ENCODE data around the gene PTPRK.

The PTPRK gene

DNA sequence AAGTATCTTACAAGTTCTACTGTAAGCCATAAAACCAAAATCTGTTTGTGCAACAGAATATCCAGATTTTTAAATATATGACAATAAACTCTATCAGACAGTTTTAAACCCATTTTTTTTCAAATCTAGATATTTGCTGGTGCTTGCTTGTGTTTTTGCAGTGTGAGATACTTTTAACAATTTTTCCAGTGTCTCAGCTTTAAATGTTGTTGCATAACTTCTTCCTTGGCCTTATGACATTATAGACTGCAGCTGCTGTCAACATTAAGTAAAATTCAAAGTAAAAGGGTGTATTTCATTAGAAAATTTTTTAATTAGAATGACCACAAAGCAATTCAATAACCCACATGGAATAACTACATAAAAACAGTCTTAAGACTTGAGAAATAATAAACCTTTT lies 139.5 kb downstream of the PTPRK start:
- no peak for DNase-seq

DNA sequence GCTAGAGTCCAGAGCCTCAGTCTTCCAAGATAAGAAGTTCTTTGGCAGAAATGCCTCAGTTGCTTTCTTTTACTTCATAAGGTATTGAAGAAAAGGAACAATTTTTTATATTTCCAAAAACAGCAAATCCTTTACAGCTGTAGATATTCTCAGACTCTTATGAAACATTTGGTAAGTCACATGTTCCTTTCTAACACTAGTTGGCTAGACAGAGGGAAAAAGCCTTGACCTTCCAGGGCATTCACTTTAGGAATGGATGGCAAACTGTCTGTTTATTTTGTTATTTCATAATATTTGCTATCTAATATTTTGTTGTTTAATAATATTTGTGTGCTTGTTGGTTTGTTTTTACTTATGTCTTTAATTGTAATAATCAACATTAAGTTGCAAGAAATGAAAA lies 140.8 kb downstream of the PTPRK start:
- no peak for DNase-seq

DNA sequence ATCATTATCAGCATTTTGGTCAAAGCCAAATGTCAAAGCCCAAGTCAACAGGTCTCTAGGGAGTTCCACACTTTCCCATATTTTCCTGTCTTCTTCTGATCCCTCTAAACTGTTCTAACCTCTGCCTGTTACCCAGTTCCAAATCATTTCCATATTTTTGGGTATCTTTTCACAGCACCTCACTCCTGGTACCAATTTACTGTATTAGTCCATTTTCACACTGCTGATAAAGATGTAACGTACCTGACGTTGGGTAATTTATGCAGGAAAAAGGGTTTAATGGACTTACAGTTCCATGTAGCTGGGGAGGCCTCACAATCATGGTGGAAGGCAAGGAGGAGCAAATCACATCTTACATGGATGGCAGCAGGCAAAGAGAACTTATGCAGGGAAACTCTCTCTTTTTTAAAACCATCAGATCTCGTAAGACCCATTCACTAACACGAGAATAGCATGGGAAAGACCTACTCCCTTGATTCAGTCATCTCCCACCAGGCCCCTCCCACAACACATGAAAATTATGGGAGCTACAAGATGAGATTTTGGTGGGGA lies 143.4 kb downstream of the PTPRK start:
- DNase-seq: no peak

DNA sequence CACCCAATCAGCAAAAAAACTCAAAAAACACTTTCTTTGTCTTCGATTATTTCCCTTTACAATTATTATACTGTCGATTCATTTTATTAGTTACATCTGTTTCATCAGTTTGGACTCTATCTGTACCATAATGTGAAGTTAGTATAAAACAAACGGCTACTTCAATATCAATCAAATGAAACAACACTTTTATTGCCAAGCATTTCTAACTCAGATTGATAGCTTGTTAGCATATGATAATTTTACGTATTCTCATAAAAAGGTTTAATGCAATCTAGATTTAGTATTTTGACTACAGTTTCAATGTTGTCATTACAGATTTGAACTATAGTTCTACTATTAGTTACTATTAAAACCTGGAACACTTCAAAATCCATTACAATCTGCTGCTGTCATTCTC lies 149.3 kb downstream of the PTPRK start:
- no peak for DNase-seq

DNA sequence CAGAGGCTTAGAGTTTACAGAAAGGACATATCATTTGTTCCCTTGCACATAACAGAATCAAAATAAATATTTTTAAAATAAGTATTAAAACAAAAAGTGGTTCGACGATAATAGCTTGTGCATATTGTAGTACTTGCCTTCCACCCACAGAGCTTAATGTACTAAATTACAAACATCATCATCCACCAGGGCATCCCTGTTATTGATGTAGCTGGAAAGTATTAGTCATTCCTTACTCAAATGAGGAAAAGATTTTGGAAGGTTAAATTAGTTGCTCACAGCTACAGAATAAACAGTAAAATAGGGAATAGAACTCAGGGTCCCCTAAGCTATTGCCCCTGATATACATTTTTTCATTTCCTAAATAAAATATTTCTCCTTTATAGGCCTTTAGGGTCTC lies 150.3 kb downstream of the PTPRK start:
- DNase-seq: no peak

DNA sequence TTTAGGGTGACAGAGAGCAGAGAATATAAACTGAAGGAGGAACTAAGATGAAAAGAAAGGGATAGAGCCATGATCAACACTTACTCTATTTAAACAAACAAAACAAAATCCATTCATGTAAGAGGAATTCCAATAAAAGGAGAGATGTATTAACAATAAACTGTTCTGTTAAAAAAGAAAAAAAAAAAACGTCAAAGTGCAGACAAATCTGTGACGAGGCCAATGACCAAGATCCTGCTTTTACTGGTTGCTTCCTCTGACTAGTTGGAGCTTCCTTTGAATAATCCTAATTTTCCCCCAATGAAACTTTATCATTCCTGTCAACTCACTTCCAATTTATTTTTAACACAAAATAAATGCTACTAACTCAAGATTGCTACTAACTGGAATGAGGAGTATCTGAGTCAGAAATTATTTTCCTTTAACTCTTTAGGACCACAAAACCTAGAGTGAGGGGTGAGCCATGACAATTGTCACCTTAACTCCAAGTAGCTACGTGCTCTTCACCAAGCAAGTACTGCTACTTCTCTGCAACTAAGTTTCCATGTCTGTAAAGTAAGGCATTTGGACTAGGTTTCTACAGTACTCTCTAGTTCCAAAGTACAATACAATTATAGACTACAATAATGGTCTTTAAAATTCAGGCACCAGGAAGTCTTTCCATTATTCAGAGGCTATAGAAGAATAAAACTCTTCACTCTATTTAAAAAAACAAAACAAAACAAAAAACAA lies 152.0 kb downstream of the PTPRK start:
- DNase-seq: no peak

DNA sequence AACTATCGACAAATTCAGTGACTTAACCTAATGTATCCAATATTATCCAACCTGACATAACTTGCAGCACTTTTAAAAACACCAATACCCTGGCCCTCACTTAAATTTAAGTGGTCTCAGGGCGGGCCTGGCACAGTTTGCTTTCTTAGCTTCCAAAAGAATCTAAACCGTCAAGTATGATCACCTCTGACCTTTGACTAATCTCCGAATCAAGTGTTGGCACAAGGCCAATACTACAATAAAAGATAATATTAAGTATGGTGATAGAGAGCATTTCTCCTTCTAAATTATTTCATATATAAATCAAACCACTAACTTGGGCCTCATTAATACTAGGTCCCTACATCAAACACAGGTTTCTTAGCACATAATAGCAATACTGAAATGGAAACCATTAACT lies 153.0 kb downstream of the PTPRK start:
- DNase-seq: no peak

DNA sequence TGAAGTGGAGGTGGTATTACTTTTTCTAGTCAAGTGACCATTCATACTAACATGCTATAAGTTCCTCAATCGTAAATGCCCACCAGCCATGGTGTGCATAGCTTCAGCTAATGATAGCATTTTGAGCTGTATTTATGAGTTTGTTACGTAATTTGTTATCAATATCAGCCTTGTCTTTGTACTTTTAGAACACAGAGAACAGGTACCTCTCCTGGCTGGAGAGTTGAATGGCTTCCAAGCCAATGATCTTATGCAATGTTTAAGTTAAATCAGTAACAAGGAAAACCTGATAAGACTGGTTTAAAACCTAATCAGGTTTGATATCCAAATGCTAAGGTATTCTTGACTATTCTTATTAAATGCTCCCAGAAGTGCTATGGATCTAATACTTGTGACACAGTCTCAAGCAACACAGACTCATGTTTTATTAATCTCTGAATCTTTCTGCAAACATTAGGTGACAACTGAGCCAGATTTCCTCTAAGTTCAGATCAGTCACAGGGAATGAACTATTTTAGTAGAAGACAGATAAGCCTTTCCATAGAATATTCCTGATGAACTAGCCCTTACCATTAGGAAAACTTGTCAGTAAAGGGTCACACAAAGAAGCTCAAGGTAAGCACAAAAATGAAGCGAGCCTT lies 154.8 kb downstream of the PTPRK start:
- DNase-seq: no peak

DNA sequence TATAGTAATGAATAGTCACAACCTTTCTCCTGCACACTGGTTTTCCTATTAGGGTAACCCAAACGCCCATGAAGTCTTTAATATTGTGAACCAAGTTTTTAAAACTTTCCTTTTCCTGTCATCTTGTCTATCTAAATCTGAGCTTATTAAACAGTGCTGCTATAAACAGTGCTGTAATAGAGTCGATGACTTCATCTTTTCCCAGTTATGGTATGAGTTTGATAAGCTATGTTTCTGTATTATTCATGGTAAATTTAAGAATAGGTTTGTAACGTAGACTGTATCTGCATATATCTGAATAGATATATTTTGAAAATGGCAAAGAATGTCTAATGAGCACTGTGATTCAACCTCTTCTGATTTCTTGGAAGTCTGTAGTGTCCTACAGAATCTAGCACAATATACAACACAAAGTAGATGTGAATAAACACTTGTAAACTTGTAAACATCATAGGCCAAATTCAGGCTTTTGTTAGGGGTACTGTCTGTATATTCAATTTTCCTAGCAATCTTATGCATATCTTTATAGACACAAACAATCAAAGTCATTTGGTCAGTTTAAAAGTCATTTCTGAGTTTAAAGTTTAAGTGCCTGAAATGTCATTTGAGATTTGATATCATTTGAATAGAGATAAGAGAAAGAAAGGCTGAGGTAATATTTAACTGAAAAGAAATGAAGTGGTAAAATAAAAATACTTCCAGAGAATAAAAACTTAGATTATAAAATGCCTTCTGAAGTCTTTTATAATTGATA lies 155.5 kb downstream of the PTPRK start:
- no peak for DNase-seq

DNA sequence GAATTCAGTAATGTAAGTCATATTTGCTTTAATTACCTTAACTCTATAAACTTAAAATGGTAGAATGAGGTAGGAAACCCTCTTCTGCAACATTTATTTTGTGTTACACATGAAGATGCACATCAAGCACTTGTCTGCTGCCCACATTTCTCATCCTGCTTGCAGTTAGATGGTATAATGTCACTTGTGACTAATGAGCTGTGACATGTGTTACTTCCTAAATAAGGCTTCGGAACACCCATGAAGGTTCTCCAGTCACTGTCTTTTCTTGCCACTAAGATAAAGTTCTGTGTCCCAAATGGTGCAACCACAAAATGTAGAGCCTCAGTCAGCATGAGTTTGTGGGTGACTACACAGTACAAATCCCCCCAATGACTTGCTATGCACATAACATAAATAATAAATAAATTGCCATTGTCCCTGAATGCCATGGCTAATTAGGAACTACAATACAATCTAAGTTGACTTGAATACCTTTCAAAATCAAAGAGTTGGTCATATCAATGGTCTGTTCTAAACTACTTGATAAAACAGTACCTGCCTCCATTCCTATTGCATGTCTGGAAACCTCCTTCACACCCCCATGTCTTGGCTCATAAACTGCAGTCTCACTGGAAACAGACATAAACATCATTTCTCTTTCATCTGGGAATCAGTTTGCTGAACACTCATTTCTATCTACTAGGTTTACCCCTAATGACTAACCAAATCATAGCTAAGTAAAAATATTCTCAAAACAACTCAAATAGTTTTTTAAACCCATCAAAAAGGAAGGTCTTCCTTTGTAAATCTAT lies 157.2 kb downstream of the PTPRK start:
- no peak for DNase-seq

DNA sequence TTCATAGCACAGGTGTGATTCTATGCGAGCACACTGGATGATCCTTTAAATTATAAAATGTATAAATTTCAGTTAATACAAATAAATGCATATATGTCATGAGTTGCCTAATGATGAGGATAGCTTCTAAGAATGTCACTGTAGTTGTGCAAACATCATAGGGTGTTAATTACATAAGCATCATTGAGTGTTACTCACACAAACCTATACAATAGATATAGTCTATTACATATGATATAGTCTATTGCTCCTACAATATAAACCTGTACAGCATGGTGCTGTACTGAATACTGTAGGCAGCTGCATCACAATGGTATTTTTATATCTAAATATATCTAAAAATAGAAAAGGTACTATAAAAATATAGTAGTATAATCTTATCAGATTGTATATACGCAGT lies 159.0 kb downstream of the PTPRK start:
- no peak for DNase-seq

DNA sequence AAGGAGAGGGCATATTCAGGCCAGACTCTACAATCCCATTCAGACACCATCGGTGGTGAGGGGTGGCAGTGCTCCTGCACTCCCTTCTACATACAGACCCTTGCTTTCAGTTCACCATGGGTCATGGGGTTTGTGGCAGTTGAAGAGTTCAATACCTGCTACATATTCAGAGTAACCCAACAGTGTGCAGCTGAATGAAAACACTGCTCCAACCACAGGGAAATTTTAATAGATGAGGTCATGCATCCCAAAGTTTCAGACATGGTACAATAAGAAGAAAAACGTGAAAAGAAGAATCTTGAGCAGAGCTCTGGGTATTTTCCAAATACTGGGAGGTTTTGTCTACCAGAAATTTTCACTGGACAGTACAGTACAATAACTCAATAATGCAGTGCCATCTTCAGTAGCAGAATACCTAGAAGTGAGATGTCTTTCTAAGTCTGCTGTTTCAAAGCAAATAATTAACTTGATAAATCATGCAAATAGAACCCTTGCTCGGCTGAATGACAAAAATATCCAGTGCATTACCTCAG lies 162.1 kb downstream of the PTPRK start:
- no peak for DNase-seq

DNA sequence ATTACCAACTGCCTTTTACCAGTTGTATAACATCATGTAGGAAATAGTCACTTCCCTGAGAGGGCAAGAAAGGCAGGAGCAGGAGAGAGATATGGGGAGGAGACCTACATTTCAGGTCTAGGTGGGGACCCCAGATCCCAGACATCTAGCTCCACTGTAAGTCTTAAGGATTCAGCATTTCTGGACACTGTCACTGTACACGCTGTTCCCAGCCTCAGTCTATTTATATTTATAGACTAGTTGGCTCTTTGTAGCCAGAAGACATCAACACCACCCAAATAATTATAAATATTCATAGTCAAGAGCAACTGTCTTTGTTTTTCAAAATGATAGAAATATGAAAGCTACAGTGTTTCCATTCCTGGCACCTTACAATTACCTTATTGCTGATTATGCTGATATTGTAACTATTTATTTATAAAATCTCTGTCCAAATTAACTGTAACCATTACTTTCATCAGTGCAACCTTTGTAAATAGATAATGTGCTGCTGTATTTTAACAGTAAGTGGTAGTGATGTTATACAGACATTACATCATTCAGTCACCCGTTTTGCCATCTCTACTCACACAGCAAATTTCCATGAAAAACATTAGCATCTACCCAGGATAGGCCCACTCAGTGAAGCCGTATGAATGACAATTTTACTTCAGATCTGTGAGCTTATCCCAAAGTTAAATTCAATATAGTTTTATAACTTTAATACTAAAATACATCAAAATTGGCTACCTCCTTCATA lies 162.8 kb downstream of the PTPRK start:
- DNase-seq: no peak

DNA sequence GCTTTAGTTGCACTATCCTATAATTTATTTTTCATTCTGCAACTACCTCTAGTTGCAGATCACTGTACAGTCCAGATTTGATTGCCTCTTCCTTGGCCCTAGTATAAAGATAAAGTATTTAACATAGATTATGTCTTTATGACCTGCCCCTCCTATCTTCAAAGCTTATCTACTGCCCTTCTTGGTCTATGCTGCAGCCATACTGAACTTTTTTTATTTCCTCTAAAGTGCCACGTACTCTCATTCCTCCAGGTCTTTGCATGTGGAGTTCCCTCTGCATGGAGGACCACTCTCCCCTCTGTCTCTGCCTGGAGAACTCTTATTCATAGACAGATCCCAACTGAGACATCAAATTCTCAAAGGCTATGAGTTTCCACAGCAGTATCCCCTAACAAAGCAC lies 168.0 kb downstream of the PTPRK start:
- no peak for DNase-seq

DNA sequence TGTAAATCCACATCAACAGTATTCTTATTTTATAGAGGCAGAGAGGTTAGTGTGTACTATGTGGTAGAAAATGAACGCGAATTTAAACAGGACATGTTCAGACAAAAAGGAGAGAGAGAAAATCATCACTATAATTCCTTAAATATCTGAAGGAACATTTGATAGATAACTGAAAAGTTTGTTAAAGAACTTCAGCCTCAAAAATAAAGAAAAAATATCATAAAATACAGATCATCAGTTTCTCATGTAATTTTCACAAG lies 169.2 kb downstream of the PTPRK start:
- DNase-seq: no peak

DNA sequence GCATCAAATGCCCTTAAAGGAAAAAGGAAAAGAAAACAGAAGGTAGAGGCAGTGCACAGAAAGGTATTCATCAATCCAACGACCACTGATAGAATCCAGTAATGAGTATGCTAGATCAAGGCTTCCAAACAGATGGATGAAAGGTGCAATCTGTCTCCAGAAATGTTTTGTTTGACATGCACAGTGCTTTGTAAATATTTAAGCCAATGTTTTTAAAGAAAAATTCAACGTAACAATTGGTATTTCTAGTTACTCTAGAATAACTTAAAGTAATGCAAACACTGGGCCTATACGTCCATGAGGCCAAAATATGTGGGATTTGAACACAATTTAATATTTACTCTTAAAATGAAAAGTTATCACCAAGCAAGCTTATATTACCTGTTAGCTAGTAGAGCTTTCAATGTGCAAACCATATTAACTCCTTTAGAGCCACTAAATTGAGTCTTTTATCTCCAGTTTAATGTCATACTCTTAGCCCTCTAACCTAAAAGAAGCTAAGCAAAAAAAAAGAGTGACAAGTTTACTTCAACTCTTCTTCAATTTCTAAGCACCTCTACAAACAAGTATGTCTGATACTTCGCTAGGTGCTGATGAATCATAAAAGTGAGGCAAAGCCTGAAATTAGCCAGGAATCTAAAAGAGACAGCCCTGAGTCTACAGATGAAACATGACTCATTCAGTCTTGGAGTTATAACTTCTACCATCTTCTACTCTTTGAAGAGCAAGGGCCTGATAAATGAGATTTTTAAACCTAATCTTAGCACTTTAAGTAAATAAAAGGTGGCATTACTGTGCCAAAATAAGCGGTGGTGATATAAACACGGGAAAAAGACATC lies 169.8 kb downstream of the PTPRK start:
- DNase-seq: no peak

DNA sequence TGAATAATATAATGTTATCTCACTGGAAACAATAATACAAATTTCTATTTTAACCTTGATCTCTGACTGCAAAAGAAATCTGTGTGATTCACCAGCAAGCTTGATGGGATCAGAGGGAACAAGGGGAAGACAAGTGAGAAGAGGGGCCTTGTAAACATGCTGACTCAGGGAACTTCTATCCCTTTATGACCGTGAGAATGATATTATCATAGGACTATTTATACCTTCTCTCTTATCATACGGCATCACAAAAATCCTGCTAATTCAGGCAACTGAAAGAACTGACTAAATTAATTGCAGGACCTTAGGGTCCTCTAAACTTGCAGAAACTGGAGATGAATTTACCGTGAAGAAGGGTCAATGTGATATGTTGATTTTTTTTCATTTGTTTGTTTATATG lies 173.3 kb downstream of the PTPRK start:
- no peak for DNase-seq

DNA sequence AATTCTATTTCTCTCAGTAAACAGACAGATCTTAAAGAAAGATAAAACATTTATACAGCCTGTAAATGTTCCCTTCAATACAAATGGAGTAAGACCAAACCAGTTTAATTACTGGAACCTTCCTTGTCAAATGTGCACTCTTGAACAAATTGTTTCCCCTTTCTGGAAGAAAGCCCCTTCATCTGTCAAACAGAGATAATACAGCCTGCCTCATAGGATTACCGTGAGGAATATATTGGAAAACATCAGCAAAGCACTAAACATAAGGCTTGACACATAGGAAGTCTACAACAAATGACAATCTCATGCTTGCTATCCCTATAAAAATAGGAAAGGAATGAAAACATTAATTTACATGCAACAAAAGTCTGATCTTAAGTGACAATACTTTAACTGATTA lies 173.8 kb downstream of the PTPRK start:
- DNase-seq: no peak

DNA sequence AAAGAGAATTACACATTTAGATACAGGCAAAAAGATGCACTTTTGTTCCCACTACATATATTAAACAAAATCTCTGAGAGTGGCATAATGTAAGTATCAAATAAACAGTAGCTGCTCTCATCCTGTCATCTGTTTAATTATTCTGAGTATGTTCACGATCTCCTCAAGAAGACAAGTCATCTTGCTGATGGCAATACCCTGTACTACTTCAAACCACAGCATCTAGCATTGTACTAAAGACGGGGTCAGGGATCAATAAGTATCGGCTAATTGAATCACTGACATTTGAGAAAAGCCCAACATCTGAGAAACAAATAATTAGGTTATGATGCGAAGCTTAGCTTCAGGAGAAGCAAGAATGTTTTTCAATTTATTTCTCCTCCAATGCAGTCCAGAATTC lies 175.1 kb downstream of the PTPRK start:
- DNase-seq: no peak

DNA sequence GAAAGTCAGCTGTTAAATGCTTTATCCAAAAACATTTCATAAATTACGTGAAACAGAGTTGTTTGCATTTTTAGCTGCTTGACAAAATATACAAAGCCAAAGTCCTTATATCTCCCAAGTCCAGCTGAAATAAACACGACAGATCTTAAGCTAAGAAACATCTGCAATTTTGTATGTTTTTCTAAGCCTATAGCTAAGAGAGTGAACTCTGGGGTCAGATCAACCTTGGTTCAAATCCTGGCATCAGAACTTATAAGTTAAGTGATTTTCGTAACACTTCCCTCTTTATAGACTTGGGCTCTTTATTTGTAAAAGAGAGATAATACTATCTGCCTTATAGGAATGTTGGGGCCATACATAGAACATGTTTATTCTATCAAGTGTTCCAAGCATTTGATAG lies 176.7 kb downstream of the PTPRK start:
- no peak for DNase-seq

Data from stimulated activated CD4-positive, alpha-beta T cell treated with anti-CD3 and anti-CD28 coated beads, Interleukin-4, amount 100 ng/mL, for 24 hours (primary cell).